ENCODE data around the gene DCTPP1. TPM values are rescaled to one million over a fixed set of nuclear protein-coding genes. Genes with fewer than 3 reads are reported as not detected.

Gene DCTPP1
- total and polyA plus RNA-seq, 9 of the 15 experiments (the other 6 are each of a cell fraction or from before 2014, with no cell fraction given) = 45.0 to 132 (median 80.6) TPM

- TF ChIP-seq E2F3 (CRISPR knock-in tag; IDR thresholded peaks at IDR 0.05) = no peak
- TF ChIP-seq ATF2 (CRISPR knock-in tag; IDR thresholded peaks at IDR 0.05) = no peak
- TF ChIP-seq ZNF561 (CRISPR knock-in tag; conservative IDR thresholded peaks at IDR 0.05) = no peak
- TF ChIP-seq SRSF1 (IDR thresholded peaks at IDR 0.05; ENCODE audit: low read depth, low read length) = no peak
- TF ChIP-seq ZNF24 (IDR thresholded peaks at IDR 0.05) = no peak
- TF ChIP-seq, protein P1, sequence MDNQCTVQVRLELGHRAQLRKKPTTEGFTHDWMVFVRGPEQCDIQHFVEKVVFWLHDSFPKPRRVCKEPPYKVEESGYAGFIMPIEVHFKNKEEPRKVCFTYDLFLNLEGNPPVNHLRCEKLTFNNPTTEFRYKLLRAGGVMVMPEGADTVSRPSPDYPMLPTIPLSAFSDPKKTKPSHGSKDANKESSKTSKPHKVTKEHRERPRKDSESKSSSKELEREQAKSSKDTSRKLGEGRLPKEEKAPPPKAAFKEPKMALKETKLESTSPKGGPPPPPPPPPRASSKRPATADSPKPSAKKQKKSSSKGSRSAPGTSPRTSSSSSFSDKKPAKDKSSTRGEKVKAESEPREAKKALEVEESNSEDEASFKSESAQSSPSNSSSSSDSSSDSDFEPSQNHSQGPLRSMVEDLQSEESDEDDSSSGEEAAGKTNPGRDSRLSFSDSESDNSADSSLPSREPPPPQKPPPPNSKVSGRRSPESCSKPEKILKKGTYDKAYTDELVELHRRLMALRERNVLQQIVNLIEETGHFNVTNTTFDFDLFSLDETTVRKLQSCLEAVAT (IDR thresholded peaks at IDR 0.05) = no peak
- TF ChIP-seq POLR2AphosphoS5 (IDR thresholded peaks at IDR 0.05; ENCODE audit: control insufficient read depth, insufficient read depth, low read depth, low read length) = peak; percentile 55; the same call in 1 of the 2 replicates
- no peak for TF ChIP-seq CBX2 (IDR thresholded peaks at IDR 0.05; ENCODE audit: insufficient read depth, low read length, poor library complexity, severe bottlenecking)
- TF ChIP-seq STAT6 (CRISPR knock-in tag; IDR thresholded peaks at IDR 0.05) = no peak
- no peak for TF ChIP-seq PHF20 (IDR thresholded peaks at IDR 0.05; ENCODE audit: partially characterized antibody)
- TF ChIP-seq GATAD2B (IDR thresholded peaks at IDR 0.05; ENCODE audit: borderline replicate concordance) = no peak
- no peak for TF ChIP-seq XRCC4 (IDR thresholded peaks at IDR 0.05; ENCODE audit: extremely low read depth, insufficient read depth, insufficient read length)
- TF ChIP-seq HOXB6 (CRISPR knock-in tag; IDR thresholded peaks at IDR 0.05; ENCODE audit: borderline replicate concordance) = no peak
- TF ChIP-seq ZNF780A (CRISPR knock-in tag; IDR thresholded peaks at IDR 0.05) = no peak
- TF ChIP-seq, protein P2, sequence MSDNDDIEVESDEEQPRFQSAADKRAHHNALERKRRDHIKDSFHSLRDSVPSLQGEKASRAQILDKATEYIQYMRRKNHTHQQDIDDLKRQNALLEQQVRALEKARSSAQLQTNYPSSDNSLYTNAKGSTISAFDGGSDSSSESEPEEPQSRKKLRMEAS (CRISPR knock-in tag; IDR thresholded peaks at IDR 0.05) = peak; percentile 97
- no peak for TF ChIP-seq ZNF584 (CRISPR knock-in tag; IDR thresholded peaks at IDR 0.05; ENCODE audit: low read depth)
- peak; percentile 41; the same call in 1 of the 2 replicates for TF ChIP-seq ARID1B (IDR thresholded peaks at IDR 0.05)
- TF ChIP-seq NFE2 (IDR thresholded peaks at IDR 0.05; ENCODE audit: low read depth) = peak; percentile 84
- TF ChIP-seq, protein P3, sequence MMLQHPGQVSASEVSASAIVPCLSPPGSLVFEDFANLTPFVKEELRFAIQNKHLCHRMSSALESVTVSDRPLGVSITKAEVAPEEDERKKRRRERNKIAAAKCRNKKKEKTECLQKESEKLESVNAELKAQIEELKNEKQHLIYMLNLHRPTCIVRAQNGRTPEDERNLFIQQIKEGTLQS (IDR thresholded peaks at IDR 0.05) = peak; percentile 55
- TF ChIP-seq, protein P3 (CRISPR knock-in tag; conservative IDR thresholded peaks at IDR 0.05) = no peak
- TF ChIP-seq TAF1 (IDR thresholded peaks at IDR 0.05; ENCODE audit: control insufficient read depth, extremely low read depth, insufficient read depth, low read length, severe bottlenecking) = peak; percentile 60
- no peak for TF ChIP-seq RHOXF2B (CRISPR knock-in tag; conservative IDR thresholded peaks at IDR 0.05)
- TF ChIP-seq CBFA2T2 (conservative IDR thresholded peaks at IDR 0.05) = no peak
Measured at GRCh38 chr16:30407102-30407803, 22.6 kb downstream of the DCTPP1 start, which contains the start of gene ZNF771 (continued).

Measured in K562 (cell line).